CD4-positive, alpha-beta T cell treated with Interleukin-6 for 4 hours (primary cell): ENCODE measurements around the gene CMSS1.

Experiments used
- DNase-seq: peaks from one replicate; pipeline ENCODE4 v3.0.0-alpha.2; 2020; ENCODE audit warnings: mixed read lengths

CMSS1 gene

DNA sequence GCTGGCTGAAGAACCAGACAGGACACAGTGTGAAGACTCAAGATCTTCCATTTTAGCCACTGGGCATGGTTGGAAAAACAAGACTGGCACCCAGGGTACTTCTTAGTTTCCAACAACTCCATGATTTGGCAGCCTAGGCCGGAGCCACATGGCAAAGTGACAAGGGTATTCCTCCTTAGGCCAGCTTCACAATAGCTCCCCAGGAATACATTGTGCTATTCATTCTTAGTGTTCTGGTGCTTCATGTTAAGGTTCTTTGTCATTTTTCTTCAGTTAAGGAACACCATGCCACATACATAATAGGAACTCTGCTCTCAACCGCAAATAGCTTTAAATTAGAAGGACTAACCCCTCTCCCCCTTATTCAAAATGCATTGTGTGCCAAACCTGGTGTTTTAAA, 304.7 kb downstream of the CMSS1 start:
- no peak for DNase-seq

DNA sequence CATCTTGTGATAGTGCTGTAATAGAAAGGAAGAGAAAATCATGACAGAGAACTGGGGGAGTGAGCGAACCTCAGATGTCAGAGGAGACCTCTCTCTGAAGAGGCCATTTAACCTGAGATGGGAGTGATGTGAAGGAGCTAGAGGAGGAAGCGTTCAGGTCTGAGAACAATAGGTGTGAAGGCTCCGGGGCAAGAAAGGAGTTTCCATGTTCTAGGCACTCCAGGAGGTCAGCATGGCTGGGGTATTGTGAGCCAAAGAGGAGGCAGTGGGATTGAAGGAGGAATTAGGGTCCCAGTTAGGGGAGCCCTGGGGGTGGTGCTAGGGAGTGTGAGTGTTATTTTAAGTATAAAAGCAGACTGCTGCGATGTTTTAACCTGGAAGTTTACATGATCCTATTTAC, 305.4 kb downstream of the CMSS1 start:
- DNase-seq = no peak

DNA sequence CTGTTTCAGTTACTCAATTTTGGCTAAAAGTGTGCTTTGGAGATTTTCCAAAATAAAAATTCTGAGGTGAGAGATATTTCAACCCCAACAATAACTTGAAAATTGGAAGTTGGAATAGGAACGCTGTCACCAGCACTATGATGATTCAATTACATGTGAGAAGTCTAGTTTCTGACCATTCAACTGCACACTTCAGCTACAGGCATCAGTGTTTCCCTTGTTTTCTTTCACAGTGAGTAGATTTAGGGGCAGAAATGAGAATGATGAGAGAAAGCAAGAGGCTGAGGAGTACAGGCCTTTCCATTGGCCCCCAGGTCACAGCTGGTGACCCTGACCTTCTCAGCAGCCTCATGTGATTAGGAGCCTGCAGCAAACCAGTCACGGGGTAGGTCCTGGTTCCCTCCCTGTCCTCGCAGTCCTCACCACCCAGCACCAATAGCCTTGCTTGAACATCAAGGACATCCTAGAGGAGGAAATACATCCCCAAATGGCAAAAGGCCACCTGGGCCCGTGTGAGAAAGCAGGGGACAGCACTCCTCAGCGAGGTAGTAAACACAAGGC, 306.6 kb downstream of the CMSS1 start:
- no peak for DNase-seq

DNA sequence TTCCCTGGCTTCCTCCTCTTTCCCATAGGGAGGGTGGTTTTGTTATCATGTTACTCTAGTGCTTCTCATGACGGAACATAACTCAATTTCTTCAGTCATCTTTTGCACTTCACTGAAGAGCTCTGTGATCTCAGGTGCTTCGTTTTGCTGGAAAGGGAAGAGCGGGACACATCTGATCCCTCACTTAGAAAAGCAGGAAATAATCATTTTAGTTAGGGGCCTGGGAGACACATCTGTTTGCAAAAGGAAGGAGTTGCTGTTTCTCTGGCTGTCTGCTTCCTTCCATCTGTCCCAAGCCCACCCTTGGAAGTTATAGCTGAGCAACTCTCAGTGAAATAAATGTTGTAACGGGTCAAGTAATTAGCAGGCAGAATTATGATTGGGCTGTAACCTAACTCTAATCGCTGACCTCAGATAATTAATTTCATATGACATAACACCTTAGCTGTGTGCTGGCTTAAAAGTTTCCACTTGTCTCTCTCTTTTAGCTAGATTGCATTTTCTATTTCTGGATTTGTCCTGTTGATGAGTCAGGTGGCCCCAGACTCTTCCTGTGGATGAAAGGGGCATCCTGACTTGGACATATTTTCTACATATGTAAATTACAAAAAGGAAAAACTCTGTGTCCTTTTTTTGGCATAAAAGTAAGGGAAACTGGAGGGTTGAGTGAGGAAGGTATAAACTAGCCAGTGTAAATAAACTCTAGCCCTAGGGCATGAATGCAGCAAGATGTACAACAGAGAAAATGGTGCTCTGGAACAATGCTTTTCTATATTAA, 307.7 kb downstream of the CMSS1 start:
- no peak for DNase-seq

DNA sequence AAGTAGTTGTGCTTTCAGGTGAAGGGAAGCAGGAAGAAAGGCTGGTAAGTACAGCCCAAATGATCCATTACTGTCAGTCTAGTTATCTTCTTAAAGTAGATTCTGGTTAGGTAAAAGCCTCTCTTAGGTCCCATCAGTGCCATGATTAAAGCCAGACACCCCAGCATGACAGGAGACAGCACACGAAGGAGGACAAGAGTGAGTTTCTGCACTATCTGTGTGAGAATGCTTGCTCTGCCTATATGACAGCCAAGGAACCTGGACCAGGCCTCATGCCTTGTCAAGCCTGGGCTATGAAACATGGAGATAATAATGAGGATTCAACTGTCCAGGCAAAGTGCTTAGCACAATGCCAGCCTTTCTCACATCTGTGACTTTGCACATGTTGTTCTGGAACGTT, 310.1 kb downstream of the CMSS1 start:
- no peak for DNase-seq

DNA sequence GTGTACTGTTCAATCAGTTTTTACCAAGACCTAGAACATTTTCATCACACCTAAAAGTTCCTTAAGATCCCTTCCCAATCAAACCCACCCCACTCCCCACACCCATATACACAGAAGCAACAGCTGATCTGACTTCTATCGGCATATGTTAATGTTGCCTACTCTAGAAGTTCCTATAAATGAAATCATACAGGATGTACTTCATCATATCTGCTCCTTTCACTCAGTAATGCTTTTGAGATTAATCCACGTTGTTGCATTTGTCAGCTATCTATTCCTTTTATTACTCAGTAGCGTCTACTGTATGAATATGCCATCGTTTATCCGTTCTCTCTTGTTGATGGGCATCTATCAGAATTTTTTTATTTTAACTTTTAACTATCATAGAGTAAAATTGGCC, 310.9 kb downstream of the CMSS1 start:
- no peak for DNase-seq

DNA sequence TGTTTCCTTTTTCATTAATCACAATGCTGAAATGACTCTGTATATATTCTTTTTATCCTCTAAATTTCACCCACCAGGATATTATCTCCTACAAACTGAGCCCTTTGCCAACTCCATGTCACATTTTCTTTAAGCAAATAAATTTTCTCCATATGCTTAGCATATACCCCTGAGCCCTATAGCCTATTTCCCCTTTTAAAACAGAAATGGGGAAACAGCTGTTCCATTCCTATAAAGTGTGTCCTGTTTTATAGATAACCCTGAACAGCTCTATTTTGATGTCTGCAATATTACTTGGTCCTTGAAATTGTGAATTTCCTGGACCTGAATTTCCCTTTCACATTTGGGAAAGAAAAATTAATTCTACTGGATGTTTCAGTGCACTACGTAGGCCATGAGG, 312.3 kb downstream of the CMSS1 start:
- no peak for DNase-seq

DNA sequence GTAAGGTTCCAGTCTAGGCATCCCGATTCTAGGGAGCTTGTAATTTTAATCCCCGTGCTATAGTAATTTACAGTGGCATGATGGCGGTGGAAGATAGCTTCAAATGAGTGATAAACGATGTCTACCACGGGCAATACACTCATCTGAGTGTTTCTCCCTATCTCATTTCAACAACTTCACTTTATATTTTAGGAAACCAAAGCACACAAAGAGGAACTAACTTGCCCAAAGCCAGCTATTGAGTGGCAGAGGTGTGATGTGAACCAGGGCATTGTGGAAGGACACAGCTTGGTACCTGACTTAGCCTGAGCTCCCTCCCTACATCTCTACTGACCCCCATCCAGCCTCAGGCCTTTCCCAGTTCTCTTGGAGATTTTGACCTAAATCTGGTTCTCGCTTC, 313.6 kb downstream of the CMSS1 start:
- no peak for DNase-seq

DNA sequence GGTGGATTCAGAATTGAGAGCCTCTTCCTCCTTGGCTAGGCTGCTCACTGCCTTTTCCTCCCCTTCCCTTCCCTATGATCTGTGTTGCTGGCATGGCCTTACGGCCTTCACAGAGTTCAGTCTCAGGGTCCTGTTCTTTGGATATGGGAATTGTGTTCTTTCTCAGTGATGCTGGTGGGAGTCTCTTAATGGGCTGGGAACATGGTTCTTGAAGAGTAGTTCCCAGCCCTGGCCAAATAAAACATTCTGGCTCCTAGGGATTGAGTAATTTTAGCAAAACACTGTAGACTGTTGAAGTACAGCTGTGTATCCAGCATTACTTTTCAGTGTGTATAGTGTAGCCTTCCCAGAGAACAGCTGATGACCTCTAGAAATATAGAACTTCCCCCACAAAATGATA, 319.3 kb downstream of the CMSS1 start:
- DNase-seq = no peak

DNA sequence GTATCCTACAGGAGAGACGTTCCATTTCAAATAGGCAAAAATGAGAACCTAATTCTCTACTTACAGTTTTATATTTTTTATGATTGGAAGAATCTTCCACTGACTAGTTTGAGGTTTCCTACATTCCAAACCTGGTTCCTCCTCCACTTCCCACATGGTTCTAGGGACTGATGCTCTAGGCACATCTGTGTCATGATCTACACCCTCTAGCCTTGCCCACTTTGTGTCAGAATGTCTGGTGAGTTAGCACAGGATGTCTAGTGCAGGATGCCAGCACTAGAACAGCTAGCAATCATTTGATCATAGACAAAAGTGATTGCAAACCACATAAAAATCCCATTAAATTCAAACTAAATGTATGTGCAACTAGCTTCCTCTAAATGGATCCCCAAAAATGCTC, 323.3 kb downstream of the CMSS1 start:
- no peak for DNase-seq

DNA sequence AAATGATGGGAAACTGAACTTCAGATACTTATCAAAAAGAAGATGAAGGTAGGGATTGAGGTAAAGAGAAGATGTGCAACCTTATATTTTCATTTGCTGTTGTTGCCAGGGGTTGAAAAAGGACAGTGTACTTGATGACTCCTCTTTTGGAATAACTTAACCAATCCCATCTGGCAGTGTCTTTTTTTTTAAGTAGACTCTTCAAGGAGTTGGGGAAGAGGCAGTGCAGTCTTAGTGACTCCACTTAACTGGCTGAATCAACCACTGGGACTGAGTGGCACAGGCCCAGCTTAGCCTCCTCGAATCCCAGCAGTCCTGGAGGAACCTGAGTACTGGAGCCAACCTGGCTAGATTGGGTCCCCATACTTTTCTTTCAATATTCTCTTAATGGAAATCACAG, 323.9 kb downstream of the CMSS1 start:
- no peak for DNase-seq

DNA sequence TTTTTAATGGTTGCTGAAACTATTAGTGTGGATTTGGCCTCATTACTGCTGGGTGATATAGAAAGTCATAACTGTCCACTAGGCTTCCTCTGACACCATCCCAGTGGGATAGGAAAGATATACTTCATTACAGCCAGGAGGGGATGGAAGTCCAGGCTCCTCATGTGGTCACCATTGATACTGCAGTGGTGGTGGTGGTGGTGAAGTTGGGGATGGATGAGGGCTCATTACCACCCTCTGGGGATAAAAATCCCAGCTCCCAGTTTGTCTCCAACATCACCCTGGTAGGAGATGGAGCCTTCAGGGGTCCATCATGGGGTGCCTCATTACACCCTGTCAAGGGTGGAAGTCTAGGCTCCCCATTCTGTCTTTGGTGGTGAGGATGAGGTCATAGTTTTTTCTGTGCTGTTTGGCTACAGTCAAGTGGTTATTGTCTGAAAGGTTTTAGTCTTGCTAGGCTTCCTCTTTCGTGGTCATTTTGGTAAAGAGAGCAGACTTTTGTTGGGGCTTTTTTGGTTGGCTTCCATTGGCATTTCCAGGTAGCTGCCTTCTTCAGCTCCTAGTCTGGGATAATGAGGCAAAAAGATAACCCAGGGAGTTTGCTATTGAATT, 326.7 kb downstream of the CMSS1 start:
- no peak for DNase-seq

DNA sequence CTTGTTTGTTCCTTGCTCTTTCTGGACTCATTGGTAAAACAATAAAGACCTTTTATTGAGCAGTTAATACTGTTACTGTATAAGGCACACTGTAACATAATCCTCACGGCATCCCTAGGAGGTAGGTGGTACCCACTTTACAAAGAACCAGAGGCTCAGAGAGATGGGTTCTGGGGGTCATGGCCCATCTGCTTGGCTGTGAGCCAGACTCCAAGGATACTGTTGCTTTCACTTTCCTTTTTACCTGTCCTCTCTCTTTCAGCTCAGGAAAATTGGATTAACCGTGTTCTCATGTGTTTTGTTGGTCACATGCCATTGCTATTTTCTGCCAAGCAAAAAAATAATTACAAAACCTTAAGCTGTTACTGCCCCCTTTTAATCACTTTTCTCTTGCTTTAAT, 331.5 kb downstream of the CMSS1 start:
- no peak for DNase-seq

DNA sequence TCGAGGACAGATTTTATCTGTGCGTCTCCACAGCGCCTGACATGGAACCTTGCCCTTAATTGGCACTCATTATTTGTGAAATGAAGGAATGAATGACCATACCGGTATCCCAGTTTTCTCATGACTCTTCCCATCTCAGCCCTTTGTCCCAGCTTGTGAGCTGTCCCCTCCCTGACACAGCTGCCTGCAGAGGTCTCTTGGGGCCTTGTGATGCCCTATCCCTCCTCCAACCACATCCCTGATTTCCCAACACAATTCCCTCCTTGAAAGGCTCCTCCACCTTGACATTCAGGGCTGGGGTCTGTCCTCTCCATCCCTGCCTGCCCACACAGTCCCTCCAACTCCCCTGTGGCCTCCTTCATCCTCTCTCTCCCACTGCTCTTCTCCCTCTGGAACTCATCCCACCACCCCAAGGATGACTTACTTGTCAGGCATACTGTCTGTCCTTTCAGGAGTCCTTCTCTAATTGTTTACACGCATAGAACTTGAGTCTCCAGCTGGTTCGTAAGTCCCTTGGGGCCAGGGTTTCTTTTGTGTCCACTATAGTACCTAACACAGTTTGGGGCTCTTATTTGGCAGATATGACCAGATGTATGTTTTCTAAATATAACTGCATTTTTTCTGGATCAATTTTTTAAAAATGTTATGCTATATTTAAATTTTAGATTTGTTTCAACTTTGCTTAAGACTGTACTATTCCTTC, 332.2 kb downstream of the CMSS1 start:
- no peak for DNase-seq

DNA sequence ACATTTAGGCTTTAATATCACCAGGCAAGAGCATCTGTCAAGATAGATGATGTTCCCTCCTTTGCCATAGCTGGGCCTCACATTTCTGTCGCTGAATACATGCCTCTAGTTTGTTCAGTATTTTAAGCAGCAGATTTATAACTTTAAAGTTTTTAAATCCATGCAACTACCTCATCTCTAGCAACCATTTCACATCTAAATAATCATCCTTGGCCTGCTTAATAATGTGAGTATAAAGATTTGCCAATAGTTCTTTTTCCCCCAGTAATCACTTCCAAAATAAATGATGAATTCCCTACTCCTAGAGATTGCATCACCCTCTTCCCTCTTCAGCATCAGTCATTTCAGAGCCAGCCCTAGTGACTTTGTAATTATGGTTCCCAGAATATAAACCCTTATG, 332.8 kb downstream of the CMSS1 start:
- DNase-seq = no peak

DNA sequence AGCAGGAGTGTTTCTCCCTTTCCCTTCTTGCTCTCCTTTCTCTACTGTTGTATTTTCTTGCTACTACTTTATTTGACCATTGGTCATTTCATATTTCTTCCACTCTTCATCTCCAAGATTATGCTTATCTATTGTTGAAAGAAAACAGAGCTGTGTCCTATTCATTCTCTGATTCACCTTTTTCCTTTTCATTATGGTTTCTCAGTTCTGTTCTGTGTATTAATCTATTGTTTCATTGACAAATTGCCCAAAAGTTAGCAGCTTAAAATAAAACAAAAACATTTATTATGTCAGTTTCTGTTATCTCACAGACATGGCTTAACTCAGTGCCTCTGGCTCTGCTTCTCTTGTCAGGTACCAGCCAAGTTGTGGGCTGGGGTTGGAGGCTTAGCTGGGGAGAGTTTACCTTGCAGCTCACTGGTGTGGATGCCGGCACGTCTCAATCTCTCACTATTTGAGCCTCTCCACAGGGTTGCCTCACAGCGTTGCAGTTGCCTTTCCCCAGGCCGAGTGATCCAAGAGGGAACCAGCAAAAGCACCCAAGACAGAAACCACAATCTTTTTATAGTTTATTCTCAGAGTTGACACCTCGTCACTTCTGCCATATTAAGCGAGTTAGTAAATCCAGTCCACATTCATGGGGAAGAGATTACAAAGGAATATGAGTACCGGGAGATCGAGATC, 333.5 kb downstream of the CMSS1 start:
- no peak for DNase-seq

DNA sequence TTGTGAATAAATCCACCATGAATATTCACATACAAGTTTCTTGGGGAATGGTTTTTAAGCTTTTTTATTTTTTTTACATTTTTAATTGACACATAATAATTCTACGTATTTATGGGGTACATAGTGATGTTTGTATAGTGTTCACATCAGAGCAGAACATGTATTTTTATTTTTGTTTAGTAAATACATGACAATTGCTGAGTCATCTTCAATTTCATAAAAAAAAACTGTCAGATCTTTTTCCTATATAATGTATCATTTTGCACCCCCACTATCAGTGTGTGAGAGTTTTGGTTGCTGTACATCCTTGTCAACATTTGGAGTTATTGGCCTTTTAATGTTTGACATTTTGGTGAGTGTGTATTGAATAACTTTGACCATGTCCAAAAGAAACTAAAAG, 336.5 kb downstream of the CMSS1 start:
- DNase-seq = no peak

DNA sequence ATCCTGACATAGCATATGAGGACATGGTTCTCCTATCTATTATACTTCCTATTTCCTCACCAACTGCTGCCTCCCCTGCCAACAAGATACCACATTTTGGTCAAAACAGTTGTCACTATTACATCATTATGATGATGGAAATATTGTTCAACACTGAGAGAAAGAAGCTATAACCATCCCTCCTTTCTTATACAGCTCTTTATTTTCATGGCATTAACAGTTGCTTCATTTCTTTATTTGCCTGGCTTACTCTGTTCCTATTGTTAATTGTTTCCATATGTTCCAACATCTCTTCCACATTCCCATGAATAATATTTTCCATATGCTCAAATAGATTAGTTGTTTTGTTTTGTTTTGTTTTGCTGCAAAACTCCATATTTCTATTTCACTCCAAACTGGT, 337.5 kb downstream of the CMSS1 start:
- DNase-seq = no peak

DNA sequence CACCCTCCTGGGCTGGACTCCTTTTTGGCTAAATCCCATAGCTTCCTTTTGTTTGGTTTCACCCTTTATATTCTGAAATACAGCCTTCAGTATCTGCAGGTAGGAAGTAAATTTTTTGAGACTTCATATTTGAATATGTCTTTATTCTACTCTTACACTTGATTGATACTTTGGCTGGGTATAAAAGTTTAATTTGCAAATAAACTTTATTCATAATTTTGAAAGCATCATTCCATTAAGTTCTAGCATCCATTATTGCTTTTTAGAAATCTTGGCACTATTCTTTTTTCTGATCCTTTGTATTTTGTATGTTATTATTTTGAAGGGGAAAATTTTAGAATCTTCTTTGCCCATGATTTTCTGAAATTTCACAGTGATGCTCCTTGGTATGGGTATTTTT, 337.9 kb downstream of the CMSS1 start:
- no peak for DNase-seq

DNA sequence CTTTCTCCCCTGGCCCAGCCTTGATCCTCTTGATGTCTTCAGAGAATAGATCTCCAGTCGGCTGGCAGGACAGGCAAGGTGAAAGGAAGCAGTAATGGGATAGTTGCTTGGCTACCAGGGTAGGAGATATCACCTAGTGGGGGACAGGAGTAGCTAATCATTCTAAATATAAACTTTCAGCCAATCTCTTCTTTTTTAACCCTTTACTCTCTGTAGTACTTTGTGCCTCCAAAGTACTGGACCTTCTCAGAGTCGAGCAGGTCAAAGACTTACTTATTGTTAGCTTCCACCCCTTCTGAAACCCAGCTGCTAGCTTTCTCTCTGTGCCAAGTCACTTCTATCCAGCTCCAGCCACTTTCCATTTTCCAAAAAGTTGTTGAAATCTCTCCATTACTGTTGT, 340.0 kb downstream of the CMSS1 start:
- no peak for DNase-seq

DNA sequence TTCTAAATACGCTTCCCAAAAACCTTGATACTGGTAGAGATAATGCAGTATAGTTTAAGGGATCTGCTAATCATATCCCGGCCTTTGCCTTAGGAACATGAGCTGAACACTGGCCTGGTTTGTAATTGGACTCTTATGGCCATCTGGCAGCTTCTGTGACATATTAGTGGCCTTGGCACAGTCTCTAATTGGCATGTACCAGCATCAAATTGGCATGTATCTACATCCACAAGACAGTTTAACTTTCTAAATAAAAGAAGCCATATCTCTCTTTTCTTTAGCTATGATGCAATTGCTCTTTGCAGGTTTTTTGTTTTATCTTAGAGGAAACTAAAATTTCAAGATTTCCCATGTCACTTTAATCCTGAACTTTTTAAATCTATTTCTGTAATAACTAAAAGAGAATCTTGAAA, 341.3 kb downstream of the CMSS1 start:
- DNase-seq = no peak

DNA sequence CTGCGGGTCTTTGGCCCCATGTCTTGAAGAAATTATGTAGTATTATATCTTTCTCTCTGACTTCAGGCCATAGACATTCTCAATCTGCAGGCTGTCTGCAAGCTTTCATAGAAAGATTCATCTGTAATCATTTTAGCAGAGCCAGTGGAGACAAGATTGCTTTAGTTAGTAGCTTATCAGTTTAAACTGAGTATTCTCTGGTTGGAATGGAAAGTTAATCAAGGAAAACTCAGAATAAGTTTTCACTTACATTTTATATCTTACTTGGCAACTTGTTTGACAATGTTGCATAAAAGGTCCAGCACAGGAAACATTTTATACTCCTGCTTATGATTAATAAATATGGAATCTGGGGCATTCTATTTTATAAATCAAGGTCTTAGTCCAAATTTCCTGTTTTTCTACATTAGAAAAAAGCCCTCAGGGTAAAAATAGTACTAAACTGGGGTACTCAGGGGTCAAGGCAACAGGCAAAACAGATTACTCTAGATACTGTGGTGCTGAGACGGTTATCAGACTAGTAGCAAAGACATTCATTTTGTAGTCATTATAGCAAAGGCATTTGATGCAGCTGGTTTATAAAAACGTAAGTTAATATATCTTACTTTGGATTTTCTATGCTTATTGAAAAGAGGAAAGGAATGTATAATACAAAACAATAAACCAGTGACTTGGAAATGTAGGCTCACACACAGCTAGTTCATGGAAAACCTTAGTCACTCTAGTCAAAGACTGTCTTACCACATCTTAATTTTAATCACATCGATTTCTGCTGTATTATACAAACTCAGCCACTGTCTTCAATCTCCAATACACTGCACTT, 341.9 kb downstream of the CMSS1 start:
- no peak for DNase-seq

DNA sequence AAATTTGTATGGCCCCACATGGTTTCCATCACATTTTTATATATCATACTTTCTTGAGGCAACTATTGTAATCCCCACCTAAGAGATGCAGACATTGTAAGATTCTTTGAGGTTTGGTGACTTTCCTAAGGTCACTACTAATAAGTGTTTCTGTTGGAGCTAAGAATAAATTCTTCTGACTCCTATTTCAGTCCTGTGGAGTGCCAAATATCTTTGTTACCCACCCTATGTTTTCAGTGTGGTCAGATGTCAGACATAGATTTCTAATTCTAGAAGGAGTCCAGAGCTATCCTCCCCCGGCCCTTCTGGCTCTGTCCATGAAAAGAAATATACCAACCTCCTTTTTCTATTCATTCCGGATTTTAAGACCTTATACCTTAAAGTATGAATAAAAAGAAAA, 342.9 kb downstream of the CMSS1 start:
- no peak for DNase-seq
